Loucy (cell line): ENCODE data around the gene ATP9A.

Experiments used
- CTCF ChIP-seq: fragments of 200-600 bp; sonication (generic); conservative IDR thresholded peaks from 2 replicates; pipeline ENCODE4 v1.5.1; 2014; ENCODE audit warnings: mild to moderate bottlenecking, antibody characterized with exemption, low read length
- EZH2phosphoT487 ChIP-seq: fragments of 200-600 bp; IDR thresholded peaks from 2 replicates; pipeline ENCODE4 v1.6.1; 2018; ENCODE audit warnings: antibody characterized with exemption, mild to moderate bottlenecking, moderate library complexity, borderline replicate concordance

- no peak for TF ChIP-seq CTCF
- no peak for TF ChIP-seq EZH2phosphoT487
Measured at GRCh38 chr20:51695574-51696303, 72.5 kb downstream of the ATP9A start.
